AG10803 (cell line): ENCODE results near the gene BRAP.
"Not testable (repeated sequence)": the region's sequence is repeated elsewhere in the genome, so short reads cannot be mapped to it uniquely, and the experiment has no call there.

Experiments used
- DNase-seq: peaks from one replicate; pipeline ENCODE4 v3.0.0; 2010; ENCODE audit warnings: low read depth
- H3K4me3 ChIP-seq: 2 replicates; pipeline ENCODE4 v1.5.1; 2011; ENCODE audit warnings: mild to moderate bottlenecking, low read length, control low read depth
- TF ChIP-seq, protein P1 (sequence below): conservative IDR thresholded peaks from 2 replicates; pipeline ENCODE4 v1.5.1; 2011; ENCODE audit warnings: mild to moderate bottlenecking, low read length, control low read depth, inconsistent platforms

Gene BRAP

DNA sequence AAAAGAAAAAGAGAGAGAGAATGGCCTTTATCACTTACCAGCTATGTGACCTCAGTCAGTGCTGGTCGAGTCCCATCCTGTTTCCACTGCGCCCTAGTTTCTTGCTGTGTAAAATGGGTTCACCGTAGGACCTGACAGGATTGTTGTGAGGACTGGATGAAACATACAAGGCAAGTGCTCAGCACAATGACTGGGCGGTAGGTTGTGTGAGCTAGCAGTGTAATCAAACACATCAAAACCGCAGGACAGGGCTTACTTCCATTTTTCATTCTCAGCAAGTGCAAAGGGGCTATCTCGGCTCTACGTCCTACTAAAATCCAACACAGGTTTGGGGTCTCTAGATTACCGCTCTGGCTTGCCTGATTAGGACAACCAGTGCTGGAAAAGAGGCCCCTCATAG, 50.2 kb downstream of the BRAP start:
- TF ChIP-seq, protein P1, sequence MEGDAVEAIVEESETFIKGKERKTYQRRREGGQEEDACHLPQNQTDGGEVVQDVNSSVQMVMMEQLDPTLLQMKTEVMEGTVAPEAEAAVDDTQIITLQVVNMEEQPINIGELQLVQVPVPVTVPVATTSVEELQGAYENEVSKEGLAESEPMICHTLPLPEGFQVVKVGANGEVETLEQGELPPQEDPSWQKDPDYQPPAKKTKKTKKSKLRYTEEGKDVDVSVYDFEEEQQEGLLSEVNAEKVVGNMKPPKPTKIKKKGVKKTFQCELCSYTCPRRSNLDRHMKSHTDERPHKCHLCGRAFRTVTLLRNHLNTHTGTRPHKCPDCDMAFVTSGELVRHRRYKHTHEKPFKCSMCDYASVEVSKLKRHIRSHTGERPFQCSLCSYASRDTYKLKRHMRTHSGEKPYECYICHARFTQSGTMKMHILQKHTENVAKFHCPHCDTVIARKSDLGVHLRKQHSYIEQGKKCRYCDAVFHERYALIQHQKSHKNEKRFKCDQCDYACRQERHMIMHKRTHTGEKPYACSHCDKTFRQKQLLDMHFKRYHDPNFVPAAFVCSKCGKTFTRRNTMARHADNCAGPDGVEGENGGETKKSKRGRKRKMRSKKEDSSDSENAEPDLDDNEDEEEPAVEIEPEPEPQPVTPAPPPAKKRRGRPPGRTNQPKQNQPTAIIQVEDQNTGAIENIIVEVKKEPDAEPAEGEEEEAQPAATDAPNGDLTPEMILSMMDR, result no peak
- no peak overlapping the region for H3K4me3 ChIP-seq
- DNase-seq, result peak; percentile 15

DNA sequence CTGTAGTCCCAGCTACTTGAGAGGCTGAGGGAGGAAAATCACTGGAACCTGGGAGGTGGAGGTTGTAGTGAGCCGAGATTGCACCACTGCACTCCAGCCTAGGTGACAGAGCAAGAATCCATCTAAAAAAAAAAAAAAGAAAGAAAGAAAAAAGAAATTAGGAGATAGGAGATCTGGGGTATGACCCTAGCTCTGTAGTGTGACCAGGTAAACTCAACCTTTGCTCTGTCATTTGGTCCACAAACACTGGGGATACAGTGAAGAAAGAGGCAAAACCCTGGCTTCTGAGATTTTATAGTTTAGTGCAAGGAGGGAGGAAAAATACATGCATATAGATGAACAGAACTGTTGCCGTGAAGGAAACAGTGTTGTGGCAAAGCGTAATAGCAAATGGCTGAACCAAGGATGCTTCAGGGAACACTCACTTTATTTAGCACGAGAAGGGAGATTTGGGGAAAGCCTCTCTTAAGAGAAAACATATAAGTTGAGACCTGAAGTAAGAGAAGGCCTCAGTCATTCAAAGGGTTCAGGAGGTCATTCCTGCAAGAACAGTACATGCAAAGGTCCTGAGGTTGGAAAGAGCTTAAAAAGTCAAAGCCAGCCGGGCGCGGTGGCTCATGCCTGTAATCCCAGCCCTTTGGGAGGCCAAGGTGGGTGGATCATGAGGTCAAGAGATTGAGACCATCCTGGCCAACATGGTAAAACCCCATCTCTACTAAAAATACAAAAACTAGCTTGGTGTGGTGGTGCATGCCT, 57.1 kb downstream of the BRAP start:
- TF ChIP-seq, protein P1, result no peak
- H3K4me3 ChIP-seq, result no peak overlapping the region
- DNase-seq, result no peak

DNA sequence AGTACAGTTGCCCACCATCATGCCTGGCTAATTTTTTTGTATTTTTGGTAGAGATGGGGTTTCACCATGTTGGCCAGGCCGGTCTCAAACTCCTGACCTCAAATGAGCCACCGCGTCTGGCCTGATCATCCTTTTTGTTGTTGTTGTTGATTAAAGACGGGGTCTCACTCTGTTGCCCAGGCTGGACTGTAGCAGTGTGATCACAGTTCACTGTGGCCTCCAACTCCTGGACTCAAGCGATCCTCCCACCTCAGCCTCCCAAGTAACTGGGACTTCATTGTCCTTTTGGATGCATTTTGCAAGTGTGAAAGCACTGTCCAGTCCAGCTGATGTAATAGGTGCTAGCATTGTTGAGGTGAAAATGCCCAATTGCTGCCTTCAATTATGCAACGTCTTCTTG, 59.5 kb downstream of the BRAP start:
- TF ChIP-seq, protein P1, result no peak
- no peak for DNase-seq
- no peak overlapping the region for H3K4me3 ChIP-seq

DNA sequence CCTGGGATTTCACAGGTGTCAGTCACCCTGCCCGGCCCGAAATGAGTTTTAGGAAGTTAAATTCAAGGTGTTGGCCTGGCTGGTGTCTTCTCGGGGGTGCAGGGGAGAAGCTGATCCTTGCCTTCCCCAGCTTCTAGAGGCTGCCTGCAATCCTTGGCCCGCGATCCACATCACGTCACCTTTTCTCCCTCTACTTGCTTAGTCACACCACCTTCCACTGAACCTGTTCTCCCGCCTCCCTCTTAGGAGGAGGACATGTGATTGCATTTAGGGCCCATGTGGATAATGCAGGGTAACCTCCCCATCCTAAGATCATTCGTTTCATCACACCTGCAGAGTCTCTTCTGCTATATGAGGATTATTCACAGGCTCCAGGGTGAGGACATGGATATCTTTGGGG, 61.2 kb downstream of the BRAP start:
- TF ChIP-seq, protein P1, result no peak
- DNase-seq, result no peak
- no peak overlapping the region for H3K4me3 ChIP-seq

DNA sequence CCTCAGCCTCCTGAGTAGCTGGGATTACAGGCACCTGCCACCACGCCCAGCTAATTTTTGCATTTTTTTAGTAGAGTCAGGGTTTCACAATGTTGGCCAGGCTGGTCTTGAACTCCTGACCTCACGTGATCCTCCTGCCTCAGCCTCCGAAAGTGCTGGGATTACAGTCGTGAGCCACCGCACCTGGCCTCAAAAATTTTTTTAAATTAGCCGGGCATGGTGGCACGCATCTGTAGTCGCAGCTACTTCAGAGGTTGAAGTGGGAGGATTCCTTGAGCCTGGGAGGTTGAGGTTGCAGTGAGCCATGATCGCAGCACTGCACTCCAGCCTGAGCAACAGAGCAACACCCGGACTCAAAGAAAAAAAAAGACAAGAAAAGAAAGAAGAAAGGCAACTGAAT, 67.9 kb downstream of the BRAP start:
- not testable (repeated sequence) for H3K4me3 ChIP-seq, DNase-seq

DNA sequence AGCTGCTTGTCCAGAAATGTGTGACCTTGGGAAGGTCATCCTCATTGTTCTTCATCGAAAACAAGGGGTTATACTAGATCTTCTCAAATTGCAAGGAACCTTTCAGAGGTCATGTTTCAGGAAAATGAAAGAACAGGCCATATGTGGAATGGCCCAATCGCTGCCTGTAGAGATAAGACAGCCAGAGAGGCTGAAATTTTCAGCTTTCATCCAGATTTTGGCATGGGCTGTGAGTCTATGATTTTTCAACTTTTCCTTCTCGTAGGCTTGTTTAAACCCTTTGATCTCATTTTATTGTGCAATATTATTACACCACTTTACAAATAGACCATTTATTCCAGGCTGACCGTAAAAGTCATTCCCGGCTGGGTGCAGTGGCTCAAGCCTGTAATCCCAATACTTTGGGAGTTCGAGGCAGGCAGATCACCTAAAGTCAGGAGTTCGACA, 69.6 kb downstream of the BRAP start:
- no peak overlapping the region for H3K4me3 ChIP-seq
- DNase-seq, result peak; percentile 37
- TF ChIP-seq, protein P1, result no peak

DNA sequence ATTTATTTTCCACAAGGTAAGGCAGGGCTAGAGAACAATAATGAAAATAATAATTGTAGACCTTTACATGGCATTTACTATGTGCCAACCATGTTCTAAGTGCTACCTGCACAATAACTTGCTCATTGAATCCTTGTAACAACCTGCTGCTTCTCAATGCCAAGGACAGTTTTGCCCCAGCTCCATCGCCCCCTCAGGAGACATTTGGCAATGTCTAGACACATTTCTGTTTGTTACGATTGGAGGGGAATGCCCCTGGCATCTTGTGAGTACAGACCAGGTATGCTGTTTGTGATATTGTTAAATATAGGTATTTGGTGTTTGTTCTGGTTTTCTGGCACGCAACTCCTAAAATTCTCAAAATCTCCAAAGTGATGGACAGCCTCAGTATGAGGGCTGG, 78.5 kb downstream of the BRAP start:
- no peak for DNase-seq
- TF ChIP-seq, protein P1, result no peak

More for the DNA sequence above, 78.5 kb downstream of the BRAP start:
- H3K4me3 ChIP-seq, result no peak overlapping the region
